ENCODE measurements around the gene GNAI3.

Gene GNAI3

DNA sequence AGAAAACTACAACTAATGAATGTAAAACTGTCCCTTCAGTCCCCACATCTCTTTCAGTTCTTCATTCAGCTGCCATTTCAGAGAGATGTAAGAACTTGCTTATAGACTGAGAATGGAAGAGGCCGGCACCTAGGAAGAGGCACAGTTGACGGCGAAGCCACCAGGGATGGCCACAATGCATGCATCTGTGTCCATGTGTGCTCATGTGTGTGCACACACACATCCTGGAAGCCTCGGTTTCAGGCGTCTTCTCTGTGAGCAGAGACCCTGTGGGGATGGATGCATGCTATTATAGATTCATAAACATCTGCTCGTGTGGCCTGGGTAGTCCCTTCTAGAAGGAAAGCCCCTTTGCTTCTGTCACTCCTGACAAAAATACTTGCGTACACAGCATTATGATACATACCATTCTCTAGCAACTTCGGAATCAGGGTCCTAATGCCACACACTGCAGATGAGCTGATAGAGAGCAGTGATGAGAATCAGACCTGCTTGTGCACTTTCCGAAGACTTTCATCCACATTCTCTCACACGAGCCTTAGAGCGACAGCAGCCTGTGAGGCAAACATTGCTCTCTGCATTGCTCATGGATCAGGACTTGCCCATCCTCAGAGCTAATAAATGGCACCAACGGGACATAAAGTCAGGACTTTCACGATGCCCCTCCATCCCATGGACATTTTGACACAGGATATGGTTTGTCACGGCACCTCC, 21.2 kb upstream of the GNAI3 start:
- DNase-seq: no peak

DNA sequence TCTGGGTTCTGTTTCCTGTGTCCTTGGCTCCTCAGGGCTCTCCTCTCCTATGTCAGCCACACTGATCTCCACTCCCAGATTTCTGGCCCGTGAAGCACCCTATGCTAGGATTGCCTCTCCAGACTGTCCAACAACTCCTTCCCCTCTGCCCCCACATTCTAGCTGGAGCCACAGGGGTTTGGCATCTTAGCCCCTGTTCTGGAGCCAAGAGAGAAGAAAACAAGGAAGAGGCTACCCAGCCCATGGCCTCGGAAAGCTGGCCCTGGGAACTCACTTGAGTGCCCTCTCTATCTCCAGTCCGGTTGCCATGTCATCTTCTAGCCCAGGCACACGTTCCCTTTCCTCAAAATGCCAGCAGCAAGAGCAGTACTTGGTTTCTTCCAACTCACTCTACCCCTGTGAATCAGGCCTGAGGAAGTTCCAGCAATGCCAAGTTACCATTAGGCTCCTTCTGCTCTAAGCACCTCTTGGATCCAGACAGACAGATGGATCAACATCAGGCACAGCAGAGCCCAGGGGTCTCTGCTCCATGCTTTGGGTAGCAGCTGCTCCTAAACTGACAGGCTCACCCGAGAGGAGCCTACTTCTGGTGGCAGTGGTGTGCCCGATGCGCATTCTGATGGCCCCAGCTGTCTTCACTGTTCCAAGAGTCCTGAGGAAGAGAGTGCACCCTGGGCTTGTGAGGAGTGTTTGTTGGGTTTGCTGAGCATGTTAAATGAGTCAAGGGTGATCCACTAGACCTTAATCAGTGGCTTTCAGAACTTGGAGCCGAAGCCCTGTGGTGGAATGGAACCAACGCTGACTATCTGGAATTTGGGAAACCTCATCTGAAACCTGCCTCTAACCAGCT, 20.3 kb upstream of the GNAI3 start:
- DNase-seq: no peak

DNA sequence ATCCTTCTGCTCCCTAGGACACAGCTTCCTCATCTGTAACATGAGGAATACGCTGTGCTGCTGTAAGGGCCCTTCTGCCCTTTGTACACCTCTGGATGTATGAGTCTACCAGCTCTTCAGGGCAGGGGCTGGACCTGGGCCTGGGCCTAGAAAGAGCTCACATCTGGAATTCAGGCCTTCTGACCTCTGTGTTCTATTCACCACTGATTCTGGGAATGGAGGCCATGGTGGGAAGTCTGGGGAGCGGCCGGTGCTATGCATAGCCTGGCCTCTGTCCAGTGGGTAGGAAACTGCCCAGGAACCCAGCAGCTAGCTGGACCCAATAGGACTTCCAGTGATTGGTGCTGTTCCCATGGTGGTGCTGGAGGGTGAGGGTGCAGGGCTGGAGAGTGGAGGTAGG, 19.7 kb upstream of the GNAI3 start:
- no peak for DNase-seq

DNA sequence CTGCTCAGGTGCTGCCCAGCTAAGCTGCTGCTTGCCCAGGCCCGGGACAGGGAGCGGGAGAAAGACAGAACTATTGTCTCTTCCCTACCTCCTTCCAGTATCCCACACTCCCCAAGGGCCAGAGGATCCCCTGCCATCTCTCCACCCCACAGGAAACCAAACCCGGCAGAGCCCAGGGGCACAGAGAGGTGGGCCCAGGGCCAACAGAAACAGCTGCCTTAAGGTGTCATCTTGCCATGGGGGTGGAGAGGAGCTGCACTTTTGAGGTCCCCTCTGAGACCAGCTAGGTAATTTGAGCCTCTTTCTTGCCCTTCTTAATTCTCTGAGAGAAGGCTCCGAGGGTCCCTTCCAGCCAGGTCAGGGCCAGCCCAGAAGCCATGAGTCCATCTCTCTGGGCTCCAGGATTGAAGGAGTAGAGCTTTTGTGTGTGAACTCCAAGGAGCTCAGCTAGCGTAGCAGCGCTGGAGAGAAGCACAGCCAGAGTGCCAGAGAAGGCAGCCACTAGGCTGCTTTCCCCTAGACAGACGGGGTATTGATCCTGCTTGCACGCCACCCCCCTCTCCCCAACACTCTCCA, 18.4 kb upstream of the GNAI3 start:
- DNase-seq: peak; percentile 11

DNA sequence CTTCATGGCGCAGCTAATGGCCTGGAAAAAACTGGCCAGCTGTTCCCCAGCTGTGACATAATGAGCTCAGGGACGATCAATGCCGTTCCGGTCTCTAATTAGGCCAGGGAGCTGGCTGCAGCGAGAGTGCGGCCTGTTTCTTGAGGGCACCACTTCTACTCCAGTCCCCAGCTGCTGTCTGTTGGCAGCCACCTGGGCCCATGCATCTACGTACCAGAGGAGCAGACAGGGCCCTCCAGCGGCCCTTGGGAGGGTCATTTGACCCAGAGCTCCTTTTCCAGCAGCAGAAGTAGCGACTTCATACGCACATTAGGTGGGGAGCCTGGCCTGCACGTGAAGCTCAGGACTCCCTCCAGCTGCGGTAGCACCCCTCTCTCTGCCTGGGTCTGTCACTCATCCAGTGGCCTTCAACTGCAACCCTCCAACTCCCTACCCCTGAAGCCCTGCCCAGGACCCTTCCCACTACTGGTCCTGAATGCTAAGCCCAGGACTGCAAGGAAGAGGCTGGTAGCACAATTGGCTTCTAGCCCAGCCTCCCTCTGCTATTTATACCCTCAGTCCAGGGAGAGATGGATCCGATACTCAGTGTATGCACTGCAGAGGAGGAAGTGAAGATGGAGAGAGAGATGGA, 17.8 kb upstream of the GNAI3 start:
- peak; percentile 73 for DNase-seq

DNA sequence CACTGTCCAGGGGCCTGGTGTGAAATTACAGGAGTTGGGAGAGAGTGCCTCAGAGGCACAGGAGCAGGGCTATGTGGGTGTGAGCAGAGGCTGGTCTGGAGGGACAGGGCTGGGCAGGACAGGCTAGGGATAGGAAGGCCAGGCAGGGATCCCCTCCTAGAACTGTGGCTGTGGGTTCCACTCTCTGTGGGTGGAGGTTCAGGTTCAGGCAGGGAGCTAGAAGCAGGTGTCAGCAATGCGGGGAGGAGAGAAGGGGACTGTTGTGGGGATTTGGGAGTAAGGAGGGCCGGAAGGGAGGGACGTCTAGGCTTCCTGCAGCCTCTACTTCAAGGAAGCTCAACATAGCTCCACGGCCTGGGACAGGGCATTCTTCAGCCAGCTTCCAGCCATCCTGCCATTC, 17.0 kb upstream of the GNAI3 start:
- DNase-seq: no peak

DNA sequence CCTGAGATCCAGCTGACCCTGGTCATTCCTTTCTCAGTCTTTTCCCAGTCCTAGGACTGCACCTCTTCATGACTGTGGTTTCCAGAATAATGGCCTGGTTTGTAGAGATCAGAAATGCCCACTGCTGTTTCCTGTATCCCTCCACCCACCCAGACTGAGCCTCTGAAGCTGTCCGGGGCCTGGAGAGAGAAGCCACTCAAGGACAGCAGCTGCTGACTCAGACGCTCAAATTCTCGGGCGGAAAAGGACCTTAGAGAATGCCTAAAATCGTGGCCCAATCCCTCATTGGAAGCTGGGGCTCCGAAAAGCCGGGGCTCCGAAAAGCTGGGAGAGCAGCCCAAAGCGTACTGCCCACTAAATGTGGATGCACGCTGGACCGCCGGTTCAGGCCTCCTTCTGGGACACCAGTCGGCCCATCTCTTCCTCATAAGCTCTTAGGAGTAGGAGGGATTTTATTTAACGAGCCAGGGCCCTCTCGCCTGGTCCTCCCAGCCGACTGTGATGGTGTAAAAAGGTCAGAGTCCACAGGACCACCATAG, 16.5 kb upstream of the GNAI3 start:
- no peak for DNase-seq

DNA sequence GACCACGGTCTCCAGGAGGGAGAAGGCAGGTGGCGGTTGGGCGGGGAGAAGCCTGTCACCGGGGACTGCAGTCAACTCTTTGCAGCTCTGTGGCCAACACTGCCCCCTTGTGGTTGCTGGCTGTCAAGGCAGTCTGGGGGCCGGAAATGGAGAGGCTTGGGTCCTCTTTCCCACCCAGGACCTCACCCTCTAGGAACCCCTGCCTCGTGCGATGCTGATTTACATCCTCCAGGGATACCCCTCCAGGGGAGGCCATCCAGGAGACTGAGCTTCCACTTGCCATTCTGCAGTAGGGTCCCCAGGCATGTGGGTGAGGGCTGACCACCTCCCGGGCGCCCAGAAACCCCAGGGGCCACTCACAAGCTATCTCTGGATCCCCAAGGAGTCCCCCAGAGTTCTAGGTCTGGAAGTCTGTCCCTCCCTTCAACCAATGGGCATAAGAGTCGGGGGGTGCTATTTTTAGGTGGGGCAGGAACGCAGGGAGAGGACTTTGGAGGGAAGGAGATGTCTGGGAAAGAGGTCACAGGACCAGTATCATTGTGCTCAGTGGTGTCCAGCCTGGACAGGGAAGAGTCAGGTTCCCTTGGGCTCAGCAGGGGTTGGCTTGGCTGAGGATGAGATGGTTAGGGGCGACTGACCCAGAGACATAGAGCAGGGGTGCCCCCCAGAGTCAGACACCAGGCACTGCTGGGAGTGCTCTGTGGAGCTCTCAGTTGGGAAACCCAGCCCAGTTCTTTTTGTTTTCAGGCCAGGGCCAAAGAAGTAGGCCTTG, 15.9 kb upstream of the GNAI3 start:
- DNase-seq: peak; percentile 56

DNA sequence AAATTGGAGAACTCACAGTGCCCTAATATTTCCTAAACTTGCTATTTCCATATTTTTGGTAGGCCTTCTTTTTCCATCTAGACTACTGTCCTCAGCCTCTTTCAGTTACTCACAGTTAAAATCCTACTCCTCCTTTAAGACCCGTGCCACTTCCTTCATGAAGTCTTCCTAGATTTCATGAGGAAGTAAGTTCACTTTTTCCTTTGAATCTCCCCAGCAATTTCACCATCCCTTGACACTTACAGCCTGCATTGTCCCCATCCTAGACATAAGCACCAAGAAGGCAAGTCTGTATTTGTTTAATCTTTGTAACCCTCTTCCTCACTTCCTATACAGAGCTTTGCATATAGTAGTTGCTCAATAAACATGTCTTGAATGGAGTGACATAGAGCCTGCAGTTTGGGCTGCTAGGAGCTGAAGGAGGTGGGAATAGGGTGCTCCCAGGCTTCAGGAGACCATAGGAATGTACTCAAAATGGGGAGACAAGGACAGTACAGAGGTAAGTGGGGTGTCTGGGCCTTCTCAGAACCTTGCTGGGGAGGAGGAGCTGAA, 14.0 kb upstream of the GNAI3 start:
- no peak for DNase-seq

DNA sequence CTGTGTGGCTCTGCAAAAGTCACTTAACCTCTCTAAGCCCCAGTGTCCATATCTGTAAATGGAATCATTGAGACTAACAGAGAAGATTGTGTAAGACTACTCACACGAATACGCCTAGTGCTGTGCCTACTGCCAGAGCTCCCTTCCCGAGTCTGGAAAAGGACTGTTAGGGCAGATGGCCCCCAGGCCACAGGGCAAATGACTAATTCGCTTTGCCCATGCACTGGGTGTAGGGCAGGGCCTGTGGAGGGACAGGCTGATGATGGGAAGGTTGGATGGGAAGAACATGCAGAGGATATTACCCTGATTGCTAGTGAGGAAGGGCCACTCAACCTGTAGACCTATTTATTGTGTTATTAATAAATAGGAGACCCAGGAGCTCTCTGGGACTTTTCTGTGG, 12.9 kb upstream of the GNAI3 start:
- DNase-seq: no peak

DNA sequence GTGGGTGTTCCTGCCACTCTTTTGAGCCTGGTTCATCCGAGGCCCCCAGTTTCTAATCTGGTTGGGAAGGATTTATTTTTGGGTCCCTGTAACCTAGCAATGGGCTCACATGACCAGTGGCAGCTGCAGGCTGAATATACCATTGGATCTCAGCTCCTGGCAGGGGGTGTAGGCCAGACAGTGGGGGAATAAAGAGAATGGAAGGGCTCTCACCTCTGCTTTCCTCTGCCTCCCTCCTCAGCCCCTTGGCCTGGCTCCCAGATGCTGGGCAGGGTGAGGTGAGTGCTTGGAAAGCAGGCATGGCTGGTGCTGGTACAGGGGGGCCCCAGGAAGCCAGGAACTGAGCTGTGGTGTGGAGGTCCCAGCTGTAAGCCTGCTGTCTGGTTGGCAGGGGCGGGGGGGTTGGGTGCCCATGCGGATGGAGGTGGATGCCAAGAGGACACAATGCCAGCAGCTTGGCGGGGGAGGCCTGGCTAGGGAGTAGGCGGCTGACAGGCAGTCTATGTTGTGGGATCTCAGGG, 12.4 kb upstream of the GNAI3 start:
- DNase-seq: peak; percentile 2

DNA sequence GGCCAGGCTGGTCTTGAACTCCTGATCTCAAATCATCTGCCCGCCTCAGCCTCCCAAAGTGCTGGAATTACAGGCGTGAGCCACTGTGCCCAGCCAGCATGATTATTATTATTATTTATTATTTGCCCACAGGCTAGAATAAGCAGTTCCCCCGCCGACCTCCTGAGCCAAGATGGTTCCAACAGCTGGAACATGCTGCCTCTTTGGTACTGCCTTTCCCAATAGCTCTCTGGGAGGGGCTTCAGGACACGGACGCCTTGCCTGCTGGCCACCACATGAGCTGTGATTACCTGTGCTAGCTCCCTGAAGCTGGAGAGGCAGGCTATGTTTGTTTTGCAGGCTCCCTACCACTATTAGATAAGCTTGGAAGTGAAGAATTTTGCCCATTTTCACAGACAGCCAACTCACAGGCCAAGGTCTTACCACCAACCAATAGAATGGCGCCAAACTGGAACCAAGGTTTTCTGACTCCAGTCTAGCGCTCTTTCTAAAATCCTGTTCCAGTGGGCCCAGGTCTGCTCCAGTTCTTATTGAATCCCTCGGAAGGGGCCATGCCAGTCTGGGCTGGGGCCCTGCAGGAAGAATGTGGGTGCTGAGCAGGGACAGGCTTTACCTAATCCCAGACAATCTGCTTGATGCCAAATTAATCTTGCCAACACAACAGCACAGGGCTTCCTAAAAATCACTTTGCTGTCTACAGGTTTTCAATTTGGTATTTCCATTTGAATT, 10.8 kb upstream of the GNAI3 start:
- DNase-seq: no peak

DNA sequence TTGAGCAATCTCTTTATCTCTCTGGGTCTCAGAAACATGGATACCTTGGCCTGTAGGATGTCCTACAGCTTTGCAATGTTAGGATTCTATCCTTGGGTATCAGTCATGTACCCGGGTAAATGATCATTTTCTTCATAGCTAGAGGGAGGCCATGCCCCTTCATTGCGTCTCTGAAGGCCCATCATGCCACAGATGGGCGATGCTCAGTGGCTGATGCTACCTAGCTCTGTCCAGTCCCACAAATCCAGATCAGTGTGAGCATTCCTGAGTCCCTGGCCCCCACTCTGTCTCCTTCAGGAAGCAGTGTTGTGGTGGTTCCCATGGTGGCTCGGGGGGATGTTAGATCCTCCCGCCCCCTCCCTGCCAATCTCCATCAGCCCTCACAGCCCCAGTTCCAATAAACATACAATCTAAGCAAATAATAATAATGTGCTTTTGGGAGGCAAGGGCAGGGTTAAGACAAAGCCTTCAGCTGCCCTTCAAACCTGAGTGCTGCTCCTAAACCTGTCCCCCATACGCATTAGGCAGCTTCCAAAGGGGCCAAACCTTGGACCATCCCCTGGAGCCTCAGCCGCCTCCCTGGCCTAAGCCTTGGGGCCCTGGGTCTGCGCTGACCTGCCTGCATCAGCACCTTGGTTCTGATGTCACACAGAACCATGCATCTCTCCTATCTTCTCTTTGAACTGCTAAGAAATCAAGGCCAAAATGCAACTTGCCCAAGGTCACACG, 9.4 kb upstream of the GNAI3 start:
- DNase-seq: no peak

DNA sequence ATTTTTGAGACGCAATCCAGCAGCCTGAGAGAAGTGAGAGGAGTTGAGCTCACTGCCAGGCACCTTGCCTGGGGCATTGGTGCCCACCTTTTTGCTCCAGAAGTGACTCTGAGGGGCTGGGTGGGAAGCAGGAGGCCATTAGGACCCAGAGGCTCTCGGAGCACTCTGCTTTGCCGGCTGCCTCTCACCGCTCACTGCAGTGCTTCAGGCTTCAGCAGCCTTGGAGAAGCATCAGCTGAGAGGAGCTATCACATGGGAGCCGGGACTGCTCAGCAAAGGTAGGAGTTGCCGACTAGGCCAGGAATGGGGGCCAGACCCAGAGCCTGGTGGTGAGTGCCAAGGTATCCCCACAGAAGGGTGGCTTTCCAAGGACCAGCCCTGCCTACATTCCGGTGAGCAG, 8.7 kb upstream of the GNAI3 start, which contains the start of gene GPR61:
Gene GPR61 (plus strand): TSS at position 197 of the 400 bp plus-strand sequence. CDS start 3,151 bp downstream, outside the sequence.
- DNase-seq: no peak

DNA sequence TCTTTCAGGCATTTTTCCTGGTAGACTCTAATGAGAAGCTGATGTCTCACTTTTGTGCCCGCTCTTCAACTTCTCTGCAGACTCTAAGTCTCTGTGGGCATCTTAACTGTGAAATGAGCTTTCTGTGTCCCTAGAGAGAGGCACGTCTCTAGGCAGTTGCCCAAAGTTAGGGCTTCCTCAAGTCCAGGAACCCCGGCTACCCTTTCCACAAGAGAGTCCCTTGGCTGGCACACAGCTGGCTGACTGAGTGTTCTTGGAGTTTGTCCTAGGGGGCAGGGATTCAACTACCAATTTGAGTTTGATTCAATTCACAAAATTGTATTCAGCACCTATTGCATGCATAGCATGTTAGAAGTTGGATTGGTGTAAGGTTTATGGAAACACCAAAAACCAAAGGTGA, 7.3 kb upstream of the GNAI3 start:
- no peak for DNase-seq

DNA sequence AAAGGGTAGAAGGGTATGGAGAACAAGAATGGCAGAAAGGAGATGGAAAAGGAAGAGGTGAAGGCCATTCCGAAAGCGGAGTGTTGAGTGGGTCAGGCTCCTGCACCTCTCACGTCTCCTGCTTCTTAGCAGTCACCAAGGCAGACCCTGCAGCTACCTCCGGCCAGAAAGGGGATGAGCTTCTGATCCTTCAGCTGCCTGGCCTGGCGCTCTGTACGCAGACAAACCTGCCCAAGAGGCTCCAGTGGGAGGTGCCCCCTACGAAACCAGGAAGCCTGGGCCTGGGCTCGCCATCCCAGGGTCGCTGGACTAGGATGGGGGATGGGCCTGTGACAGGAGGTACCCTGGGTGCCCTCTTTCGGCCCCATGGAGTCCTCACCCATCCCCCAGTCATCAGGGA, 5.8 kb upstream of the GNAI3 start:
- DNase-seq: no peak

DNA sequence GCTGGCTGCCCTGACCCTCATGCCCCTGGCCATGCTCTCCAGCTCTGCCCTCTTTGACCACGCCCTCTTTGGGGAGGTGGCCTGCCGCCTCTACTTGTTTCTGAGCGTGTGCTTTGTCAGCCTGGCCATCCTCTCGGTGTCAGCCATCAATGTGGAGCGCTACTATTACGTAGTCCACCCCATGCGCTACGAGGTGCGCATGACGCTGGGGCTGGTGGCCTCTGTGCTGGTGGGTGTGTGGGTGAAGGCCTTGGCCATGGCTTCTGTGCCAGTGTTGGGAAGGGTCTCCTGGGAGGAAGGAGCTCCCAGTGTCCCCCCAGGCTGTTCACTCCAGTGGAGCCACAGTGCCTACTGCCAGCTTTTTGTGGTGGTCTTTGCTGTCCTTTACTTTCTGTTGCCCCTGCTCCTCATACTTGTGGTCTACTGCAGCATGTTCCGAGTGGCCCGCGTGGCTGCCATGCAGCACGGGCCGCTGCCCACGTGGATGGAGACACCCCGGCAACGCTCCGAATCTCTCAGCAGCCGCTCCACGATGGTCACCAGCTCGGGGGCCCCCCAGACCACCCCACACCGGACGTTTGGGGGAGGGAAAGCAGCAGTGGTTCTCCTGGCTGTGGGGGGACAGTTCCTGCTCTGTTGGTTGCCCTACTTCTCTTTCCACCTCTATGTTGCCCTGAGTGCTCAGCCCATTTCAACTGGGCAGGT, 5.0 kb upstream of the GNAI3 start:
- DNase-seq: no peak

DNA sequence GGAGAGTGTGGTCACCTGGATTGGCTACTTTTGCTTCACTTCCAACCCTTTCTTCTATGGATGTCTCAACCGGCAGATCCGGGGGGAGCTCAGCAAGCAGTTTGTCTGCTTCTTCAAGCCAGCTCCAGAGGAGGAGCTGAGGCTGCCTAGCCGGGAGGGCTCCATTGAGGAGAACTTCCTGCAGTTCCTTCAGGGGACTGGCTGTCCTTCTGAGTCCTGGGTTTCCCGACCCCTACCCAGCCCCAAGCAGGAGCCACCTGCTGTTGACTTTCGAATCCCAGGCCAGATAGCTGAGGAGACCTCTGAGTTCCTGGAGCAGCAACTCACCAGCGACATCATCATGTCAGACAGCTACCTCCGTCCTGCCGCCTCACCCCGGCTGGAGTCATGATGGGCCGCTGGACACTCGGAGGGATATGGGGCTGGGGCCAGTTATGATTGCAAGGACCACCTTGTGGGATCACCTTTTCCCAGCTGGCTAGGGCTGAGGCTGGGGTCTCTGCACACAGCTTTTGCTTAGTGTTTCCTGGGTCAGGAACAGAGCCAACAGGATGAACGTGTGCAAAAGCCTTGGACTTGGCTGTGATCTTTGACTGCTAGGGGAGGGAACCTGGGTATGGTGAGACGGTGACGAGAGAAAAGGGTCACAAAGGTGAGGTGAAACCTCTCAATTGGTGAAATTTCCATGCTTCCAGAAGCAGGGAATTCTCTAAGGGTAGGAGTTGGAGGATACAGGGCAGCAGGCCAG, 4.3 kb upstream of the GNAI3 start:
- DNase-seq: no peak

Measured in NCI-H2029 (cell line).